ENCODE measurements around the gene ADK. TPM values are rescaled to one million over a fixed set of nuclear protein-coding genes. Genes with fewer than 3 reads are reported as not detected.

The ADK gene
- total and polyA plus RNA-seq, 2 of the 13 experiments (the other 11 are each of a cell fraction or from before 2014, with no cell fraction given), result 48.6 to 79.1 TPM

GRCh38 chr10:74587109-74587854 lies 436.3 kb downstream of the ADK start (continued):
- TF ChIP-seq MIXL1 (CRISPR knock-in tag; IDR thresholded peaks at IDR 0.05) (0 out of 2 replicates have a peak, but pooled peaks have one; percentile 48), ZNF747 (CRISPR knock-in tag; IDR thresholded peaks at IDR 0.05; ENCODE audit: borderline replicate concordance) (no peak), ZNF460 (CRISPR knock-in tag; IDR thresholded peaks at IDR 0.05; ENCODE audit: borderline replicate concordance) (no peak), GATAD2A (CRISPR knock-in tag; IDR thresholded peaks at IDR 0.05) (peak; percentile 24; the same call in 1 of the 2 replicates), ZNF136 (CRISPR knock-in tag; IDR thresholded peaks at IDR 0.05; ENCODE audit: low read depth) (no peak), FOXA3 (CRISPR knock-in tag; IDR thresholded peaks at IDR 0.05) (peak; percentile 51; the same call in 1 of the 2 replicates), ZNF83 (CRISPR knock-in tag; IDR thresholded peaks at IDR 0.05; ENCODE audit: borderline replicate concordance) (no peak), ZNF3 (CRISPR knock-in tag; IDR thresholded peaks at IDR 0.05) (no peak), ARNT (IDR thresholded peaks at IDR 0.05) (no peak), BCL6 (CRISPR knock-in tag; IDR thresholded peaks at IDR 0.05) (0 out of 2 replicates have a peak, but pooled peaks have one; percentile 12), CENPX (CRISPR knock-in tag; IDR thresholded peaks at IDR 0.05) (no peak), MAX (IDR thresholded peaks at IDR 0.05) (no peak), USF2 (IDR thresholded peaks at IDR 0.05; ENCODE audit: low read depth, low read length) (no peak), USF2 (CRISPR knock-in tag; IDR thresholded peaks at IDR 0.05; ENCODE audit: borderline replicate concordance) (no peak), ZSCAN22 (CRISPR knock-in tag; IDR thresholded peaks at IDR 0.05) (no peak), MAFF (IDR thresholded peaks at IDR 0.05; ENCODE audit: low read depth, low read length) (no peak), FOXA1 (IDR thresholded peaks at IDR 0.05) (peak; percentile 49; the same call in 1 of the 2 replicates), FOXA1 (CRISPR knock-in tag; IDR thresholded peaks at IDR 0.05) (no peak), ZNF276 (CRISPR knock-in tag; IDR thresholded peaks at IDR 0.05; ENCODE audit: low read depth) (no peak), UBTF (CRISPR knock-in tag; IDR thresholded peaks at IDR 0.05) (no peak), ZFP36L1 (CRISPR knock-in tag; IDR thresholded peaks at IDR 0.05) (no peak), ZNF549 (CRISPR knock-in tag; IDR thresholded peaks at IDR 0.05) (no peak), MAZ (IDR thresholded peaks at IDR 0.05; ENCODE audit: borderline replicate concordance, low read depth, low read length) (no peak), MAZ (CRISPR knock-in tag; IDR thresholded peaks at IDR 0.05; ENCODE audit: low read depth) (no peak), ZNF850 (CRISPR knock-in tag; conservative IDR thresholded peaks at IDR 0.05) (no peak), RXRA (CRISPR knock-in tag; IDR thresholded peaks at IDR 0.05) (no peak), RARA (CRISPR knock-in tag; IDR thresholded peaks at IDR 0.05) (peak; percentile 50)
